ENCODE results near the gene ITPKB.

The ITPKB gene

DNA sequence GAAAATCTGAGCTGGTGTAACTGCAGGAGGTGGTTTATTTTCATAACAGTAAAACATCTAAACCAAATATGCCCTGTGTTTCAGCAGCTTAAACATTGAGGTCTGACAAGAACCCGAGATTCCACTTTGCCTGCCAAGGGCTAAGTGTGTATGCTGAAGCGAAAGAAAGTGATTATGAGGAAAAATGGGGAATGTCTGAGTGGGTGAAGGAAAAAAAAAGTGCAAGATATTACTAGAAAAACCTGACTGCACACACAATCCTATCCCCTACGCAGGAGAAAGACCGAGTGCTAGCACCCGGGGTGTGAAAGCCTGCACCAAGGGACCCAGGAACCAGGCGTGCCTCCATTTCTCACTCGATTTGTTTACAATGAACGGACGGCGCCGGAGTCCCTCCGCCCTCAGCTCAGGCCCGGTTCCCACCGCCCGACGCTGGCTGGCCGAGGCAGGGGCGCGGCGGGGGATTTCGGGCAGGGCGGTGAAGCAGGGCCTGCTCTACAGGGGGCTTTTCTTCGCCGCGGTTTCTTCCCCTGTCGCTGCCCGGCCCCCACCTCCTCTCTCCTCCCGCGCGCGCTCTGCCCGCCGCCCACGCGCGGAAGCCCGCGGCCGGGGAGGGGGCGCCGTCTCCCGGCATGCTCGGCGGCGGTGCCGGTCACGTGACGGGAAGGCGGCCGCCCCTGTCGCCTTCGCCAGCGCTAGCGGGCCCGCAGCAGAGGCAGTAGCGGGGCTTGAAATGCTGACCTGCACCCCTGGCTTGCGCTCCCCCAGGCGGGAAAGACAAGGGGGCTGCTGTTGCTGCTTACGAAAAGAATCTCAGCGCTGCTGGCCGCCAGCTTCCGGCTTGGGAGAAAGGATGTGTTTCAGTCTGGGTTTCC, 35.9 kb downstream of the ITPKB start:
- DNase-seq: peak; percentile 28 to 50

GRCh38 chr1:226702318-226702956, 36.6 kb downstream of the ITPKB start:
- DNase-seq: no peak

DNA sequence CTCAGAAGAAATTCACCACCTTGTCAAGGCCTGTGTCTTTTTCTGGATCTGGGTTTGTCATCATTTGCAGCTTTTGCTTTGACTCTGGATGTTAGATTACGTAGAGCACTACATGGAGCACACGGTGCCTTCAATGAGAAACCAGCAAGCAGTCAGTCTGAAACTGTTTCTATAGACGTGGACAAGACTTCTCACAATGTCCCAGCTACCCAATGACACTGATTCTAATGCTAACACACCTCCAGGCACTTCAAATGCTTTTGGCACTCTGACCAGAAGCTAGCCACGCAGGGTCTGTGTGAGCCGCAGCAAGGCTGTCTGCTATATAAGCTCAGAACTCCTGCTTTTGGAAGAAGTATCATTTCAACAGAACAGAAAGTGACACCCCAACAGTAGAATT, 38.2 kb downstream of the ITPKB start:
- DNase-seq: no peak

DNA sequence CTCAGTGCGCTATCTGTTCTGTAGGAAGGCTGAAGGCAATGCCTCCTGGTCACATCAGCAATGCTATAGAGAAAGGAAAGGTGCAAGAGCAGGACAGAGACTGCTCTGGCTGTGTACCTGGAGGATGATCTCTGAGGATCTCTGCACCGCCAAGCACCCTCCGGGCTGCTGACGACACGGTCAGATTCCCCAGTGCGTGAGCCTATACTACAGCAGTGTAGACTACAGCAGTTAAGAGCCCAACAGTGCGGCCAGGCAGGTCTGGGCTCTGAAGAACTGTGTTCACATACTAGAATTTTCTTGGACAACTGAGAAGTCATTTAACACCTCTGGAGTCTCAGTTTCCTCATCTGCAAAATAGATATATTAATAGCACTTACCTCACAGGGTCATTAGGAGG, 39.9 kb downstream of the ITPKB start:
- no peak for DNase-seq

GRCh38 chr1:226698659-226699058, 40.4 kb downstream of the ITPKB start:
- DNase-seq: no peak

GRCh38 chr1:226697929-226698544, 41.0 kb downstream of the ITPKB start:
- DNase-seq: no peak

DNA sequence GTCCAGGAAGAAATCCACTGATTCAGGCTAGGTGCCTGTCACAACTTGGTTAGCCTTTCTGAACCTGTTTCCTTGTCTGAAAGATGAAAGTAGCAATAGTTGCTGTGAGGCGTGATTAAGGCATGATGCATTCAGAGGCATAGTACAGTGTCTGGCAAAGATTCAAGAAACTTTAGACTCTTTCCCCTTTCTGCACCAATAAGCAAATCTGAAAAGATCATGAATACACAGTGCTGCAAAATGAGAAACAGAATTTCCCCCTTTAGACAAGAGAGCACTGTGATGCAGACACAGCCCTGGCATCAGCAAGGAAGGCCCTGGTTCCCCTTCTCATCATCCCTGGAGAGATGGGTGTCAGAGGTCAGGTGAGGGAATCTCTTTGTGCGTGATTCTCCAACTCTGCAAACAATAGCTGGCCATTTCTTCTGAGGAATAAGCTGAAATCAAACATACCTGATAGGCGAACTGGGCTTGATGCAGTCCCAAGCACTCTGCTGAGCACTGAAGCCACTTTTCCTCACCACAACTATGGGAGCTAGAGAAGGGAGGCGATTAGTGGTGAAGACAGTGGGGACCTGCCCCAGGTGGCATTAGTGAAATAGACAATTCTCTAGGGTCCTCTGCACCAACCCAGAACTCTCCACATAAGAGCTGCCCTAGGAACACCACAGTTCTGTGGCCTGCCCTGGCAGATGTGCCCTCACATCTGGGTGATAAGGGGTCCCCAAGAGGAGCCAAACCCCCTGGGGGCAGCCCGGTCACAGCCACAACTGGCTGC, 41.7 kb downstream of the ITPKB start:
- no peak for DNase-seq

DNA sequence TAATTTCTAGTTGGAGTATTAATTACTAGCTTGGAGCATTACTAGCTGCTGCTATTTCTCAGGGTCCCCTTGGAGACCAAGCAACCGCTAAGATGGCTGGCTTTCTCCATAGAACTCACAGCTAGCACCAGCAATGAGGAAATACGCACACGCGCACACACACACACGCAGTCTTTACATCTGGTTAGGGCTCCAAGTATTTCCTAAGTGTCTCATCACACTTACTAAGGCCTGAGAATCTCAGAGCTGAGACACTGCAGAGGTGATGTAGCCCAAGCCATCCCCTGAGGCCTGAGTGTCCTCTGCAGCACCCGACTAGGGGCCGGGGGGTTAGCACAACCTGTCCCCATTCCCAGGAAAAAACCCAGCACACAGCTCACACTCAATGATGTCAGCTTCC, 42.5 kb downstream of the ITPKB start:
- DNase-seq: no peak

DNA sequence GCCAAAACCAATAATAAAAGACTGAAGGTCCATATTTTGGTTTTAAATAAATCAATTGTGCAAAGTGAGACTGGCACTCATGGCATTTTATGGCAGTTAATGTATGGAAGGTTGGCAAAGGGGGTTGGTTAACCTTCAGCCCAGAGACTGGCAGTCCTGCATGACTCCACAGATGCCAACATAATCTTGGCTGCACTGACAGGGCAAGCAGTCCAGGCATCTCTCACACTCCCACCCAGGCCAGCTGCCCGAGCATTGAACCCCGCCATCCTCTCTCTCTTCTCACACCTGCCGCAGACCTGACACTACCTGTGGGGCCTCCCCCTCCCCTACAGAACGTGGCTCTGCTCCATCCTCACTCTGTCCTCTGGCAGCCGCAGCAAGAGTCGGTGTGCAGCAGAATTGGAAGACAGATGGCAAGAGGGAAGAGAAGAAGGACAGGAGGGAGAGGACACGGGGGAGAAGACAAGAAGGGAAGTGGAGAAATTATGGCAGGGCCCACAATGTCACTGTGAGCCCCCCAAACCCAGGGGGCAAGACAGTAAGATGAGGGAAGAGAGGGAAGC, 43.7 kb downstream of the ITPKB start:
- DNase-seq: no peak

GRCh38 chr1:226692823-226693222, 46.3 kb downstream of the ITPKB start:
- no peak for DNase-seq

- DNase-seq: no peak
Observed at GRCh38 chr1:226692051-226692792, 46.9 kb downstream of the ITPKB start.

- DNase-seq: no peak
Observed at GRCh38 chr1:226691247-226691646, 47.8 kb downstream of the ITPKB start.

GRCh38 chr1:226690460-226690982, 48.6 kb downstream of the ITPKB start:
- DNase-seq: no peak

DNA sequence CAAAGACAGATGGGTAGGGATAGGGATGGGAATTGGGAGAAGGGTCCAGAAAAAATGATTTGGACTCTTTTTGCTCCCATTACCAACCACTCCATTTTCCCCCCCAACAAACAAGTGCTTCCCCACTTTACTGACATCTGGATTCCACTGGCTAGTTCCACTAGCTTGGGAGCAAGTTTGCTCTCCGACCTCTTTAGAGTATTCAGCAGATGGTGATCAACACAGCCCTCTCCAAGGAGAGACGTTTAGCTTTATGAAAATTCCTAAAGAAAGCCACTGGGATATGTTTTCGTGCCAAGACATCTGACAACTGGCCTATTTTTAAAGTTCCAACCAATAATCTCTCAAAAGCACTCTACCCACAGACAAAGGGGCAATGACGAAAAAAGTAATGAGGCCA, 50.3 kb downstream of the ITPKB start:
- DNase-seq: no peak

- no peak for DNase-seq
Observed at GRCh38 chr1:226688056-226688748, 50.9 kb downstream of the ITPKB start.

GRCh38 chr1:226687426-226687825, 51.7 kb downstream of the ITPKB start:
- DNase-seq: no peak

DNA sequence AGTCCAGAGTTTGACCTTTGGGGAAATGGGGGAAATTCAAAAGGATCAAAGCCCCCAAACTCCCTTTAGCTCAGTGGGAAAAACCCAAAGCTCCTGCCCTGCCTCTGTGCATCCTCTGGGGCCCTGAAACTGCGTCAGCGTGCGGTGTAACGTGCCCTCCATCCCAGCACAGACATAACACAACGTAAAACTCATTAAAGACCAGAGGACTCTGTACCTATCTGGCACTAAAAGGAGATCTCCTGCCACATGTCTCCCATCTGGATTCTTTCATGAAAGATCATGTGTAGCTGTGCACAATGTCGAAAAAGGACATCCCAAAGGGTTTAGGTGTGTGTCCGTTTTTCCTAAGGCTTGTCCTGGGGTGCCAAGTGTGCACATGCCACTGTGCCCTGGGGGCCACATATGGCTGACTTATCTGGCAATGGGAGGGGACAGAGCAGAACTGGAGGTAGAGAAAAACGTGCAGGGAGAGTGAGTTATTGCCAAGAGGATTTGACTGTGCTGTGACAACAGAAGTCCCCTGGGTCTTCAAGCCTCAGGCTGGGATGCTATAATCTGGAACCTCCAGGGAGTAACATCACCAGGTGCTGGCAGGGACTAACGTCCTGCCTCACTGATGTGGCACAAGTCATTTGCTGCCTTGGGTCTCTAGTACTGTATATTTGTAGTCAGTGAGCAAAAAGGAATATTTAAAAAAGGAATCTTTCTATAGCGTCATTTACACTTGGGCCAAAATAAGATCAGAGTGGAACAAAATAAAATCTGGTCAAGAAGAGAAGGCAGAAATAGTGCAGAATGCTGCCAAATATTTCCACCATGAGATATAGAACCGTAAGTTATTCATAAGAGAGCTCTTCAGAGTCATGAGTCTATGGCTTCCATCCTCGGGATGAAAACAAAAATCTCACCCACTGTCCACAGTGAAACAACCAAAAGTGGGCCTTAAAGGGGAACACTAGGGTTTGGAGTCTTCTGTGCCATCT, 52.3 kb downstream of the ITPKB start:
- DNase-seq: no peak

DNA sequence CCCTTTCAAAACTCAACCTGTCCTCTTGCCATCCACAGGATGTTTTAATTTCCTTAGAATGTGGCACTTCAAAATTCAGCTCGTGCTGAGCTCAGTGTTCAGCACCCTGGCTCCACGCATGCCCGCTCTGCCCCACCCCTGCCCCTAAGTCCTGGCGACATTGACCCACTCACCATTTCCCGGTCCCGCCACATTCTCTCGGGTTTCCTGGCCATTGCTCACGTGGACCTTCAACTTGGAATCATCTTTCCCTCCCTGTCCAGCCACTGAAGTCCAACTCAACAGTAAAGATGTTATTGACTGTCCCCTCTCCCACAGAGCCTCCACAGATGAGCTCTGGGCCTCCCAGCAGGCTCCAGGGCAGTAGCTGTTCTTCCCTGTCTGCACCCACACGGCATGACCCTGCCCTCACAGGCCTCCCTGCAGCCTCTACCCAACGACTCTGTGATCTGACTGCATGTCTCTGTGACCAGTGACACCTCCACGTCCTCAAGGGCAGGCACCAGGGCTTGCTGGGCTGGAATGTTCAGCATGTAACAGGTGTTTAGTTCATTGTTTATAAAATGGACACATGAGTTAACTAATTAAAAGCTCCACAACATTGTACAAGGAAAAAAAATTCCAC, 53.8 kb downstream of the ITPKB start:
- no peak for DNase-seq

GRCh38 chr1:226684026-226684425, 55.1 kb downstream of the ITPKB start:
- no peak for DNase-seq
